HEK293T (cell line): Measurements from ENCODE around the gene SMAD3.

Experiments
- ELF4 ChIP-seq: fragments of 450-650 bp; IDR thresholded peaks from 2 replicates; pipeline ENCODE4 v1.6.1; 2017; ENCODE audit warnings: antibody characterized with exemption
- SUZ12 ChIP-seq: fragments of 450-650 bp; IDR thresholded peaks from 2 replicates; pipeline ENCODE4 v1.6.1; 2016; ENCODE audit warnings: mild to moderate bottlenecking

DNA sequence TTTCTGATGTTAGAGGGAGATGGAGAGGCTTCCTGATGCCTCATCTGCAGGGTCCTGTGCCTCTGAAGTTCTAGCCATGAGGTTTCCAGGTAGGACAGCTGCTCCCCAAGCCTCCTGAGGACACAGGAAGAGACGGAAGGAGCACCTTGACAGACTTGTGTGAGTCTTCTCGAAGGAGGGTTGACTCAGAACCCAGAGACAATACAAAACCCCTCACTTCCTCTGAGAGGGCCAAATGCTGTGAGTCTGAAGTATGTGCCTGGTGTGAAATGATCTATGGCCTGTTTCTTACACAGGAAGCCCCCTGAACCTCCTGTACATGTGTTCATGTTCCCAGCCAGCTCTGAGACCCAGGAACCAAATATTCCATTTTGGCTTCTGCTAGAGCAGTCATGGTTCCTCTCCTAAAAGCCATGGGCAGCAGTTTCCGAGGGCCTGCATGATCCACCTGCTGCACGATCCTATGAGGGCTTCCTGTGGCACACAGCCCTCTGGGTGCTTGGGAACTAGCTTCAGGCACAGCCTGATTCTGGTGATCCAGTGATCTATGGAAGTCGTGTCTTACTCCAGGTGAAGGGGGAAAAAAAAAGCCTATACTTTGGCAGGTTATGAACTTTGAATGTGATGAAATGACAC lies 126.9 kb downstream of the SMAD3 start:
- no peak for TF ChIP-seq SUZ12
- TF ChIP-seq ELF4, result no peak
